B cell (primary cell): Measurements from ENCODE around the gene RASGRP4.

Experiments used
- CTCF ChIP-seq: fragments of 200-600 bp; IDR thresholded peaks from one replicate; pipeline ENCODE4 v1.8.0; 2022; ENCODE audit warnings: antibody characterized with exemption, mild to moderate bottlenecking
- EZH2 ChIP-seq: IDR thresholded peaks from 2 replicates; pipeline ENCODE4 v1.6.1; 2012; ENCODE audit warnings: borderline replicate concordance, low read depth, mild to moderate bottlenecking, moderate library complexity, low read length; ENCODE audit not compliant: insufficient read depth, poor library complexity, severe bottlenecking

- TF ChIP-seq CTCF = no peak
- TF ChIP-seq EZH2 = no peak
These were observed 19.3 kb upstream of the RASGRP4 start for GRCh38 chr19:38445362-38445761.
